DOHH2 (cell line): Measurements from ENCODE around the gene ARHGAP22.

ENCODE experiments used
- CTCF ChIP-seq: fragments of 200-600 bp; sonication (generic); IDR thresholded peaks from one replicate; pipeline ENCODE4 v1.5.1; 2014; ENCODE audit warnings: antibody characterized with exemption, mild to moderate bottlenecking, low read depth, low read length; ENCODE audit not compliant: poor library complexity, severe bottlenecking
- EZH2phosphoT487 ChIP-seq: fragments of 200-600 bp; sonication (generic); IDR thresholded peaks from 2 replicates; pipeline ENCODE4 v1.6.1; 2017; ENCODE audit warnings: borderline replicate concordance, mild to moderate bottlenecking, antibody characterized with exemption, low read length, moderate library complexity, mixed read lengths

DNA sequence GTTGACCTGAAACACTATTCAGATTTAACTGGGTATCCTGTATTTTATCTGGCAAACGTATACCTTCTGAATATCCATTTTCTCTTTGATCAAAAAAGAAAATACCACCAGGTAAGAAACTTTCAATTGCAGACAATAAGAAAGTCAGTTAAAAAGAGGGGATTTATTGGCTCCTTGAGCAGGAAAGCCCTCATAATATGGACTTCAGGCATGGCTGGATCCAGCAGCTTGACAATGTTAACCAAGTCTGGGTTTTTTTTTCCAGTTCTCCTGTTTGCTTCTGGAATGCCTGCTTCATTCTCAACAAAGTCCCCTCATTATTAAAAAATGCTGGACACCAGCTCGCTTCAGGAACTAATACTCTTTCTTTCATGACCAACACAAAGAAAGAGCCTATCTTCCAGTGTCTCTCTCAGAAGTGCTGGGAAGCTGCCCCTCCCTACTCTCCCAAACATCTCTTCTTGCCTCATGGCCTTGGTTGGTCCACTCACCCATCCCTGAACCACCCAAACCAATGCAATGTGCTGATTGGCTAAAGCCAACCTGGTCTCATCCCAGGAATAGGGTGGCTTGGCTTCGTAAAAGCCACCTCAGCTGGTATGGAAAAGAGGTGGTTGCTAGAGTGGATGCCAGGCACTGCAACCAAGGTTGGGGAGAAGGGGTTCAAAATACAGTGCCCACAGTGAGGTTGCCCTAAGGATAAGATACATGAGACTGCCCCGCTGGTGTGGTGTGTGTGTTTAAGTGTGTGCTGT lies 49.2 kb upstream of the ARHGAP22 start:
- no peak for TF ChIP-seq CTCF
- TF ChIP-seq EZH2phosphoT487 = no peak
